ENCODE measurements around the gene NTMT2.

Gene NTMT2

DNA sequence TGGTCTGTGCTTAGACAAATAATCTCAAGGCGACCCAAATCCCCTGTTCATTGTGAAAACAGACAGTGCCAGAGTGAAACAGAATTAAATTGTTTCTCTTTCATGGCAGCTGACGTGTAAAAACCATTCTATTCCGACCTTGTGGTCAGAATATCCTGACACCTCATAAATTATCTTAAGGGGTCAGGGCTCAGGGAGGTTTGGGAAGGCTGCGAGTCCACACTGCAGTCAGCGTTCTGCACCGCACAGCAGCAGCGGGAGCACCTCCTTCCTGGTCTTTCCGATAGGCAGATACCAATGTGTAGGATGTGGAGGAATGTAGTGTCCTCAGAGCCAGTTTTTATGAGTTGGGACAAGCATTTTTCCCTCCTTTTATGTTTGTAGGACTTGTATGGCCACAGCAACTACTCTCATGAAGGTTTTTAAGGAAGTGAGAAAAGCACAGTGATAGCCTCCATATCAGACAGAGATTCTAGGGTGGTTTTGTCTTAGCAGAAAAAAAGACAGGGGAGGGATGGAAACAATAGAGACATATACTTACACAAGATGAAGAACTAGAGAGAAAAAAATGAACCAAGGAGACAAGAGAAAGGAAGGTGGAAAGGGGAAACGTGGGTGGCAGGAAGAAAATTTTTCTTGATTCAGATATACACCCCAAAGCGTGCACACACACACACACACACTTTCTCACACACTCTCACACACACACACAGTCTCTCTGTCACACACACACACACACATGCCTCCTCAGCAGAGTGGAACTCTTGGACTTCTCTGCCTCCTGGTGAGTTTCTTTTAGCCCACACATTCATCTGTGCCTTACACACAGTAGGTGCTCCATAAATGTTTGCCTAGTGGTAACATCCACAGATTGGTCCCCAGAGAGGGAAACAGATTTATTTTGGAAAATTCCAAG is 68.6 kb downstream of the NTMT2 start:
- no peak for DNase-seq

DNA sequence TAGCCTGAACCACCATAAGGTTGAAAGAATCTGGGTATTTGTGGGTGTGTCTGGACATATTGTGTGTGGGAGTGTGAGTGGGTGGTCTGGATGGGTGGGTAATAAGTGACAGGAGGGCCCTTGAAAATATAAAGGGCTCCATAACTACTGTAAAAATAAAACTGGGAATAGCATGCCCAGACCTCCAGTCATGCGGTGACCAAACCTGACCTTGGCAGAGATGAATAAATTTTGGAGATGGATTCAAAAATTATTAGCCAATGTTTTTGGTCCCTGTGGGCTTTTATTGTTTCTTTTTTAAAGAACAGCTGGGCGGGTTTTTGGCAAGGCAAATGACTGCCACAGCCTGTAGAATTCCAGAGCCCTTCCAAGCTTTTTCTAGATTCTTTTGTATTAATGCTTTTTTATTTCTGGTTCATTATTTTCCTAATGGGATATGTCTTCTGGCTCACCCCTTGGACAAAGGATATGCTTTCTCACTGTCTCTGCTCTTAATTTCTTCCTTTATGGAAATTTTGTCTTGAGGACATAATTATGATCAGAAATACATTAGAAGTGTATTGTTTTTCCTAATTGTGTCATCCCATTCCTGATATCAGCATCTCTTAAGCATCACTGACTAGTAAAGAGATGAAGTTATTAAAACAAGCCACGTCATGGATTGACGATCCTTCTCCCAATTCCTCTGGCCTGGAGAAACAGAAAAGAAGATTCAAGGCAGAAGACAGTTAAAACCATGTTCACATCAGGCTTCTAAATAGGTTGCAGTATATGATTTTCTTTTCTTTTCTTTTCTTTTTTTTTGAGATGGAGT is 69.5 kb downstream of the NTMT2 start:
- no peak for DNase-seq

DNA sequence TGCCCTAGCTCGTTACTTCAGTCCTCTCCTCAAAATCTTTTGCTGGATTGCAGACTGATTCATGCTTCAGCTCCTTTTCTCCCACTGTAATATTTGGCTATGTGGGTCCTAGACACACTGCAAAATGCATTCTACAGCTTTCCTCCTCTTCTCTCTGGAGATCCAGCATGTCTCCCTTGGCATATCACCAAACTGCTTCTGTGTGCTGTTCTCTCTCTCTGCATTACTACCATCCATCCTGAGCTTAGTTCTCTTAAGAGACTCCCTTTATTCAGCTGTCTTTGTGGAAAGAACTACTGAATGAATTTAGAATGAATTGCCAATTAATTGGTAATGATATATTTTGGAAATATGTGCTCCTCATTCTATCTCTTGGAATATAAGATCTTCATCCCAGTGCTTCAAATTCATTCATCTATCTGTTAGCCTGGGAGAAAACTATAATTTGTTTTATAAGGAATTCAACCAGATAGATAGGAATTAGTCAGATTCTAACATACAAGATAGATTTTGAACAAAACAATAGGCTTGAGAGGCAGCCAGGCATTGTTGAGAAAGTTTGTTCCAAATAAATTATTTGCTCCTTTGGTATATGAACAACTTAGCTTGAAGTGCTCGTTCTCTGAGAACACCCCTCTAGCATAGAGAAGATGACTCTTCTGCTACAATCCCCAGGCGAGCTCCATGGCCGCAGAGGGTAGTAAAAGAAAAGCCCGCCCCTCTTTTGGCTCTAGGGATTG is 71.9 kb downstream of the NTMT2 start:
- DNase-seq, result no peak

DNA sequence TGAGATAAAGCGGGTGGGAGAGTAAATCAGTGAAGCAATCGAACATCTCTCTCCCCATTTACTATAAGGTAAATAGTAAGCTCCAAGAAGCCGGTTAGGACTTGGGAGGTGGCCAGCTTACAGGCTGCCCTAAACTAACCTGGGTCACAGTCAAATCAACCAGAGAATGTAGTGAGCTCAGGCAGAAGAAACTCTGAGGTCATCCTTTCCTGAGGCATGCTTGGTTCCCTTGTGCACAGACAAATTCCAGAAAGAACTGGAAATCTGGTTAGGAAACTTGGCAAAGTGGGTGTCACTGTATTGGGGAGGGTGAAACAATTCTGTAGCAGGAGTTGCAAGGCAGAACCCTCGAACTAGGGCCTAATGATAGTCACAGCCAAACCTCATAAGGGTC is 72.5 kb downstream of the NTMT2 start:
- no peak for DNase-seq
